GM21526 (cell line): ENCODE data around the gene BCR.

Experiments used
- ATAC-seq: cut with Tn5 transposase; IDR thresholded peaks from one replicate; pipeline ENCODE4 v1.9.1; 2021; ENCODE audit warnings: moderate library complexity; ENCODE audit not compliant: unreplicated experiment, low FRiP score

The BCR gene

GRCh38 chr22:23193882-23194281, 13.6 kb downstream of the BCR start:
- no peak for ATAC-seq

GRCh38 chr22:23196165-23196564, 15.9 kb downstream of the BCR start:
- ATAC-seq = no peak

GRCh38 chr22:23197836-23198235, 17.5 kb downstream of the BCR start:
- no peak for ATAC-seq

- ATAC-seq = no peak
Measured at GRCh38 chr22:23199159-23199558, 18.9 kb downstream of the BCR start.

GRCh38 chr22:23200898-23201297, 20.6 kb downstream of the BCR start:
- ATAC-seq = no peak

- ATAC-seq = no peak
Measured at GRCh38 chr22:23202812-23203451, 22.6 kb downstream of the BCR start.

GRCh38 chr22:23203452-23204124, 23.3 kb downstream of the BCR start:
- ATAC-seq = no peak

- no peak for ATAC-seq
Measured at GRCh38 chr22:23204125-23204488, 23.8 kb downstream of the BCR start.

- no peak for ATAC-seq
Measured at GRCh38 chr22:23204541-23205157, 24.3 kb downstream of the BCR start.

- no peak for ATAC-seq
Measured at GRCh38 chr22:23205339-23206049, 25.2 kb downstream of the BCR start.

- ATAC-seq = no peak
Measured at GRCh38 chr22:23206915-23207314, 26.6 kb downstream of the BCR start.

- ATAC-seq = no peak
Measured at GRCh38 chr22:23207729-23208393, 27.6 kb downstream of the BCR start.

GRCh38 chr22:23210428-23211170, 30.3 kb downstream of the BCR start:
- ATAC-seq = no peak

GRCh38 chr22:23211622-23212021, 31.3 kb downstream of the BCR start:
- ATAC-seq = no peak

- no peak for ATAC-seq
Measured at GRCh38 chr22:23212061-23213021, 32.0 kb downstream of the BCR start.

GRCh38 chr22:23213022-23213555, 32.8 kb downstream of the BCR start:
- ATAC-seq = no peak

- no peak for ATAC-seq
Measured at GRCh38 chr22:23213581-23214334, 33.4 kb downstream of the BCR start.

GRCh38 chr22:23214398-23214797, 34.1 kb downstream of the BCR start:
- ATAC-seq = no peak
